NCI-H2081 (cell line): ENCODE data around the gene CA4.
"Not testable (repeated sequence)": the region's sequence is repeated elsewhere in the genome, so short reads cannot be mapped to it uniquely, and the experiment has no call there.

Source experiments
- DNase-seq, 2 experiments: peaks; one replicate each; lab custom pipeline; 2025; lab: John Stamatoyannopoulos, UW

CA4 gene

DNA sequence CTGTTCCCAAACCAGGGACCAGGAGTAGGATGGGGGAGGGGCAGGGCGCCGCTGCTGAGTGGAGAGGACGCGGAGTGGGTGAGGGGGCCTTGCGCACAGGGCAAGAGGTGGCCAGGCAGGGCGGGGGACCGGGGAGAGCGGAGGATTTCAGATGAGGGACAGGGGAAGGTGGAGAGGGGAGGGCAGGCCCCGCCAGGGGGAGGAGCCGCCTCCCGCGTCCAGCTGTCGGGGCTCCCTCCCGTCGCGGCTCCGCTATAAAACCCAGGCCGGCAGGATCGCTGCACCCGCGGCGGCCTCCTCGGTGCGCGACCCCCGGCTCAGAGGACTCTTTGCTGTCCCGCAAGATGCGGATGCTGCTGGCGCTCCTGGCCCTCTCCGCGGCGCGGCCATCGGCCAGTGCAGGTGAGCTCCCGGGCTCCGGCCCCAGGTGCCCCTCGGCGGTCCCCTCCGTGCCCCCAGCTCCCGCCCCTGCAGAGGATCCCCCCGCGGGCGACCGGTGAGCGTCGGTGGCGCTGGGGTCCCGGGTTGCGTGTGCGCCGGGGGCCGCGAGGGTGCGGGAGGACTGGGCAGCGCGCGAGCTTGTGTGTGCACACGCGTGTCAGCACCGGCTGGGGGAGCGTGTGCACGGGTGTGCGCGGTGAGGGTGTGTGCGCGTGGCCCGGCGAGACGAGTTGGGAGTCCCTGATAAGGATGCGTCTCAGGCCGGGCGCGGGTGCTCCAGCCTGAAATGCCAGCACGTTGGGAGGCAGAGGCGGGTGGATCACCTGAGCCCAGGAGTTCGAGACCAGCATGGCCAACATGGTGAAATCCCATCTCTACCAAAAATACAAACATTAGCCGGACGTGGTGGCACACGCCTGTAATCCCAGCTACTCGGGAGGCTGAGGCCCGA lies at the start of gene CA4:
Gene CA4, plus strand, starts transcription at position 283 of the 892 bp plus-strand sequence. Its CDS starts 62 bp downstream, at position 345.
- DNase-seq: peak in 1 of 2 experiments; percentile 17

DNA sequence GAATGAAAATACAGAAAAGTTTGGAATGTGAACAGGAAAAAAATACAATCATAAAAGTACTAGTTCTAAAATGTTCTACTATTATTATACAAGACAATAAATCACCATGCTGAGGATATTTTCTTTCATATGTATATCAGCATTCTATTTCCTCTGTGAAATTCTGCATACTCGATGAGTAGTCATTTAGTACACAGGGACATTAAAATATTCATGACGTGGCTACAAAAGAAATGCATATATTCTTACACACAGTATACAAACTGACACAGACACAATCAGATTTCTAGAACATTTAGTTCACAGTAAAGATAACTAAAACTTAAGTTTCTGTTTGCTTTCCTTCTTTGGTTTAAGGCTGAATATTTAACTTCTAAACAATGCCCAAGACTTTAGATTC lies 49.2 kb upstream of the CA4 start:
- not testable (repeated sequence) for DNase-seq

DNA sequence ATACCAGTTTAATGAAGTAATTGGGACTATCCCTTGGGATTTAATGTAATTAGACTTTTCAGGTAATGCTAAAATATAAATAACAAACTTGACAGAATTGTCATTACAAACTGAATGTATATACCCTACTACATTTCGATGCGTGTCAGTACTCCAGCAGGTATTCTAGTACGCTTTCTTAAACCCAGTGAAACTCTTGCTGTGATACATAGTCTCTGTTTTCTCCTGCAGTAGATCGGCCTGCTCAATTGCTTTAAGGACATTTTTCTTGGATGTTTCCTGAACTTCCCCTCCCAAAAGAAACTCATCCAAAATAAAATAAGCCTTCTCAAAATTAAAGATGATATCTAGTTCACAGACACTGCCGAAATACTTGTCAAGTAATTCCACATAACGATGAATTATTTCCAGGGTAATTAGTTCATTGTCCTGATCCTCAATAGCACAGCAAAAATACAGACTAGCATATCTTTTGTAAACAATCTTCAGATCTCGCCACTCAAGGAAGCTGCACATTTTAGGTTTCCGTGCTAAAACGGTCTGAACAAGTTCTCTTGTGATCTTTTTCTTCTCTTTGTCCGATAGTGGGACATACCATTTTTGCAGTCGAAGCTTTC lies 47.6 kb upstream of the CA4 start:
- not testable (repeated sequence) for DNase-seq

DNA sequence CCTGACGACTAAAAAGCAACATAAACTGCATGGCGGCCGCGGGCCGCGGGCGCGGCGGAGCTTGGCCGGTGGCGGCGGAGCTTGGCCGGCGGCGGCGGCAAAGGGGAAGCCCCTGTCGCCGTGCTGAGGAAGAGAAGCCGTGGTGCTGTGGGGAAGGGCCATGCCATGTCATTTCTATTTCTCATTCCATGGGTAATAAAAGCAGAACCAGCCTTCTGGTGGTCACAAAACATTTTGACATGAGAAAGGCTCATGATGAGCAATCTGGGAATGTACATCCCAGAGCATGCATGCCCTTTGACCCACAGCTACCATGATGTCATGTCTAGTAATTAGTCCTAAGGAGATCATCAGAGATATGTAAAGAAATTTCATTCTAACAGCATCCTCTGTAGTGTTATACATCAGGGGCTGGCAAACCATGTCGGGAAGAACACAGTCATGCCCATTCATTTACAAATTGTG lies 47.1 kb upstream of the CA4 start:
- no peak for DNase-seq

DNA sequence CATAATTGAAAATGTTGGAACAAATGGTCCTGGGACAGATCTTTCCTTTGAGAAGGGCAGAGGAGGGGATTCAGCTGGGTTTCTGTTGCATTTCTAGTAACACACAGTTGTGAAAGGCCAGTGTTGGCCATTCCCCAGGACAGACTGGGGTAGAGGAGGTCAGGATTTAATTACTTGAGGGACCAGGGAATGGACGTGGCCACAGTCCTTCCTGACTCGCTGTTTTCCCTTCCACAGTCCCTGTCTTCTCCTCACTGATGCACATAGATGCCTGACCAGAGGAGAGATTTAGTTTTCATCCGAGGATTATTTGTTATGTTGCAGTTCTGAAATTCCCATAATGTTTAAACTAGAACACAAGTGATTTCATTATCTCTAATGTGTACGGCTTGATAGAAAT lies 45.8 kb upstream of the CA4 start:
- DNase-seq: no peak

DNA sequence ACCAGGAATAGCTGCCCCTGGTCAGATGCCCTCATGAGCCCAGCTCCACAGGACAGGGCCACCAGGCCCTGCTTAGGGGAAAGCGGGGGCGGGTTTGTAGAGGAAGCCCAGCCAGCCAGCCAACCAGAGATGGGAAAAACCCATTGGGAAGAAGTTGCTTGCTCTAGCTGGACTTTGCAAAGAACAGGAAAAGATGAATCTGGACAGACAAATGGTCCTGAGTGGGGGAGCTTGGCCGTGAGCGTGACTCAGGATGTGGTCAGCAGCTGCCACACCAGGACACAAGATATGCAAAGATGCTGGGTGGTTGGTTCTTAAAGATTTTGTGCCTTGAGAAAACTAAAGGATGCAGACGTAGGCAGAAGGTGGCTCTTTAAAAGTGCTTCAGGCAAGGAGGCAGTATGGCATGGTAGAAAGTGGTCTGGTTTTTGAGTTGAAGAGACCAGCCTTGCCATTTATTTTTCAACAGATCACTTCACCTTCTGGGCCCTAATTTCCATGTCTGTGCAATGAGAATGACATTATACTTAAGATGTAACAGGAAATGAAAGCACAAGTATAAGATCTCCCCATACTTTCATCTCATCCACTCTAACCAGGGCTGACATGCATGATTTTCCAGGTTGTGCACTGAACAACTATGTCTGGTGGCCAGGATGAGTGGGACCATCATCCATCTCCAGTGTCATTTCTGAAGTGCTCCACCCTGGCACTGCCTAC lies 43.3 kb upstream of the CA4 start:
- DNase-seq: no peak

DNA sequence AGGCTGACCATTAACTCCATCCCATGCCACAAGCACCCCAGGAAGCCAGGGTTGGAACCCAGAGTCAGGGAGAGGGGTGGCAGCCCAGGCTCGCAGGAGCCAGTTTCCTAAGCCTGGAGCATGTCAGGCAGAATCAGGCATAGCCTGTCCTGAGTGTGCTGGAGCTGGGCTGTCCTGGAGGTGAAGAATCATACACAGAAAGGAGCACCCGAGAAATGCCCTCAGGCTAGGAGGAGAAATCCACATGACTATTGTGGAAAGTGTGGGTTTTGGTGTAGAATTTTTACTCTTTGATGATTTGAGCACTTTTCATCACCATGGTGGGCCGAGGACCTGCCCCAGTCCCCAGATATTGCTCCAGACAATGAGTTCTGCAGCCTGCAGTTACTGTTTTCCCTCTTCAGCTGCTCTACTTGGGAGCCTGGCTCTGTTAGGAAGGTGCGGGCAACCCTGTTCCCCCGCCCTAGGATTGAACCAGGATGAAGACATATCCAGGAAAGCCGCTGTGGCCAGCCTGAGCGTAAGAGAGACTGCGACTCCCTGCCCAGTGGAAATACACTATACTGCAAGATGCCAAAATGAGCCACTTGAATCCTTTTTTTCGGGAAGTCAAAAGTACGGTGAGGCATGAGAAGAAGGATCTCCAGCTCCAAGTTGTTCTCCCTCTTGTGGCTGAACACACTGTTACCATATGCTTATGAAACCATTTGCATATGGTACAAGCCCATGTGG lies 42.1 kb upstream of the CA4 start:
- no peak for DNase-seq

DNA sequence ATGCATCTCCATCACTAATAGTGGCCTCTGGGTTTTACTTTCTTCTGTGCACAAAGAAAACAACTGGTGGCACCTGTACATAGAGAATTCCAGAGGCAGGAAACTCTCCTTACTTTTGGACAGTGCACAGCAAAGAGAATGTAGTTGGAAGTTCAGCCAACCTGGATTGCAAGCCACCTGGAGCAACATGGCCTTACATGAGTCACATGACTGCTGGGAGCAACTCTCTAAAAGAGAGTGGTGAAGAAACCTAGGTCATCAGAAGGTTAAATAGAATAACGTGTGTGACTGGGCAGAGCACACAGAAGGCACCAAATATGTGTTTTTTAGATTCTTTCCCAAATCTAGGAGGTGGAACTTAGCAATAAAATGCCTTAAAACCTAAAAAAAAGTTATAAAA lies 41.5 kb upstream of the CA4 start:
- DNase-seq: not testable (repeated sequence)

DNA sequence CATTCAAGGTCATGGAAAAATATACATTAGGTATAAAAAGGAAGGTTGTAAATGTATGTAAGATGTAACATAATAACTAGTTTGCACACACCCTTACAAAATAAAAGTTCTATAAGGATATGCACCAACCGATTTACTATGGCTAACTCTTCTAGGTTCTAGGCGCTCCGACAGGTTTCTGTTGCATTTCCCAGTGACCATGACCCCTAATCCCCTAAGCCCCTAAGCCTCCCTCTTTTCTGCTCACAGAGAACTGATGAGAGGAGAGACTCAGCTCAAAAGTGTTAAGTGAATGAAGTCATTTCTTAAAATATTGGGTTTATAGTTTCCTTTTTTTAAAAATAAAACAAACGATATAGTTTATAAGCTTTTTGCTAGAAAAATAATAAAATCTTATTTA lies 41.1 kb upstream of the CA4 start:
- no peak for DNase-seq

DNA sequence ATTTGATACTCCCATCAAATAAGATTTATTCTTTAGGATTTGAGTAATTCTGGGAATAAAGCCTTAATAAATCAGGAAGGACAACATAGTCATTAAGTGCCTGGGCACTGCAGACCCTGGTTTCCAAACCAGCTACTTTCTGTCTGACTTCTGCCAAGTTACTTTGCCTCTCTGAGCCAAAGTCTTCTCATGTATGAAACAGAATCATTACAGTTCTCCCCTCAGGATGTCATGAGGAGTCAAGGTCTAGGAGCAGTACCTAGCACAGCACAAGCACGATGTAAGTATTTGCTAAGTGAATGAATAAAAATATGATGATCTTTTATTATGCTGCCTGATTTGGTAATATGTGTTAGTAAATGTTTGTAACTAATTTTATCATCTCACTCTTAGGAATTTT lies 40.6 kb upstream of the CA4 start:
- no peak for DNase-seq

DNA sequence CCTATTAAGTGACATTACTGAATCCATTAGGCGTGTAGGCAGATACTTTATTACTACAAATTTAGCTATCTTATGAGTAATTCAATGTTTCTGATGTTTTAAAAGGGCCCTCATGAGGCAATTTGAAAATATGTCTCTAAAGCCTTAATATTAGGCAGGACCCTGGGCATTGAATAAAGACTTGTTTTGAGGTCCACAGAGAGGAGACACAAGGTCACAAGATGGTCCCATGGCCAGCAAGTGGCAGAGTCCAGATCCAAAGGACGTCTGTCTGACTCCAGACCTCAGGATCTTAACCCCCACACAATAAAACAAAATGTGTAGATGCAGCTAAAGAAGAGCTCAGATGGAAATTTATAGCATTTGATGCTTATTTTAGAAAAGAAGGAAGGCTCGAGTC lies 39.2 kb upstream of the CA4 start:
- no peak for DNase-seq

DNA sequence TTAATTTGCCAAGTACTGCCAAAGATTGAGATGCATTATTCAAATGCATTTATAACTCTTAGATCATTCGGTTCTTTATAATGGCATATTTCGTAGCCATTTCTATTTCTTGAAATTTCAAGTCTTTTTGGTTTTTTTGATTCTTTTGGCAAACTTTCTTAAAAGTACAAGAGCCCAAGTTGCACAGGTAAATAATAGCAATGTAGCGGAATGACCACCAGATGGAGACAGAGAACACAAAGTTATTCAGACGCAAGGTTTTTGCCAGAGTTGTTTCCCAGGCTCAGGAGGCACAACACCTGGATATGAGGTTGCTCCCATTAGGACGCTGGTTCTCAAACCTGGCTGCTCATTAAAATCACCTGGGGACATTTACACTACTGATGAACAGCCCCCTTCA lies 38.1 kb upstream of the CA4 start:
- DNase-seq: not testable (repeated sequence)

DNA sequence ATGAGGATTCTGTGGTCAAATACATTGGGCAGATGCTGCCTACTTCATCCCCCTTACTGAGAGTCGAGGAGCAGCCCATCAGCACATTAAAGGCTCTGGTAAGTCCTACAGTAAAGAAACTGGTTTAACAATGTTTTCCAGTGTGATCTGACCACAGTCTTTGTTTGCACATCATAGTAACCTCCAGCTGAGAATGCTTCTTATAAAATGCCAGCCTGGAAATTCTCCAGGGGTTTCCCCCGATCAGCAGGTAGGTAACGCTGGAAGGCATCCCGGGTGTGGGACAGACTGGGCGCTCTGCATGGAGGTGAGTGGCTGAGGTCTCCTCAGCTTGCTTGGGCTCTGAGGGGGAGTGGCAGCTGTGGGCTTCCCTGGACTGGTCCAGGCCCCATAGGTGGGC lies 34.4 kb upstream of the CA4 start:
- DNase-seq: not testable (repeated sequence)

DNA sequence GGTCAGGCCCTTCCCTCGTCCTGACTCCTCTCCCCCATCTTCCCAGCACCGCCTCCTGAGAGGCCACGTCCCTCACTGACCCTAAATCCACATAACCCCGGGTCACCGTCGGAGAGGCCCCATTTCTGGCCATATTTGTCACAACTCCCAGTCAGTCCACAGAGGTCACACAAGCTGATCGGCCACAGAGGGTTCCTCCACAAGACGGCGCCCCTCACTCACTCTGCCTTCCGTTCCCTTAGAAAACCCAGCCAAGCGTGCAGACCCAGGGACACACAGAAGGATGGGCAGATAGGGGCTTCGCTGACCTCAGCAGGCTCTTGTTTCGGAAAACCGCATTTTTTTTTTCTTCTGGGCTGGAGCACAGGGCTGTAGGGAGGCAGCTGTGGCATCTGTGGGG lies 33.6 kb upstream of the CA4 start:
- DNase-seq: not testable (repeated sequence)

DNA sequence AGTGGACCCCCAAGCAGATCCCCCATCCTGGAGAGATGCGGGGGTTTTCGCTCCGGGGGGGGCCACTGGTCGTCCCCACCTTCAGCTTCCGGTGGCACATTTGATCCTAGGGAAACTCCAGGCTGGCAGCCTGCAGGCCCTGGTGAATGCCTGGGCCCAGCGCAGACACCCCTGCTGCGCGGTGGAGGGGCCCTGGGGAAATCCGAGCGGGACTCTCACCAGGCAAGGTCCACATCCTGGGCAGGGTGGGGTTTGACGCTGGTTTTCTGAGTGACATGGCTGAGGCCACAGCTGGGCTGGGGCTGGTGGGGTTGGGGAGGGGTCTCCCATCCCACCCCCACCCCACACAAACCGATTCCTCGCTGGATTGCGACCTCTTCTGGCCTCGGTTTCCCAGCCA lies 30.6 kb upstream of the CA4 start:
- DNase-seq: not testable (repeated sequence)

DNA sequence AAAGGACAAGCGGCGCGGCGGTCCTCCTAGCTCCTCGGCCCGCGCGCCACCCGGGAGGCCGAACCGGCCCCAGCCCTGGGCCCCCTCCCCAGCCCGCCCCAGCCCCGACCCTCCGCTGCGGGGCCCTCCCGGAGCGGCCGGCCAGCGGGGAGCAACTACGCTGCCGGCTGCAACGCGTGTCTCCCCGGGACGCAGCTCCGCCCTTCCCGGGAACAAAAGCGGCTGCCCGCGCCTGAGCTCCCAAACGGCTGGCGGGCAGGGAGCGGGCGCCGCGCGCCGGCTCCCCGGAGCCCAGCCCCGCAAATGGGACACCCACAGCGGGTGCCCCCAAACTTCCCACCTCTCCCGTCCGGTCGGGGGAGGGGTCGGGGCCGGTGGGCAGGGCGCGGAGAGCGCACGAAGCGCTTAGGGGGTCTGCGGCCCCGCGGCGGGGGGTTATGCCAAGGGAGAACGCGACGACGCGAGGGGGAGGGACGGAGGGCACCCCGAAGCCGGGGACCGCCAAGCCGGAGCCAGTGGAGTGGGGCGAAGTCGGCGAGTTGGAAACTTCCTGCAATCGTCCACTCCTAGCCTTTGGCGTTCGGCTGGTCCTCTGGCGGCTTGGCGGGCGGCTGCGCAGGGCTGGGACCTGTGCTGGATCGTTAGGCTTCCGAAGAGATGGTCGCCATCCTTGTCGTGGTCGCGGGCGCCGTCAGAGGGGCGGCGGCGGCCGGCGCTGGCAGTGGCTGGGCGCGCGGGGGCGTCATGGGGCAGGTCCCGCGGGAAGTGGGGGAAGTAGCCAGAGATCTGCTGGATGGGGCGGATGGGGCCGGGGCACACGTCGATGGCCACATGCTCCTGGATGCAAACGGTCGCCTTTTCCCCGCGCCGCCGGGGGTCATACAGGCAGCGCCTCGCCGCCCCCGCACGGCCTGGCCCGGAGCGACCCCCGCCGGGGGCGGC lies 29.7 kb upstream of the CA4 start:
- not testable (repeated sequence) for DNase-seq

DNA sequence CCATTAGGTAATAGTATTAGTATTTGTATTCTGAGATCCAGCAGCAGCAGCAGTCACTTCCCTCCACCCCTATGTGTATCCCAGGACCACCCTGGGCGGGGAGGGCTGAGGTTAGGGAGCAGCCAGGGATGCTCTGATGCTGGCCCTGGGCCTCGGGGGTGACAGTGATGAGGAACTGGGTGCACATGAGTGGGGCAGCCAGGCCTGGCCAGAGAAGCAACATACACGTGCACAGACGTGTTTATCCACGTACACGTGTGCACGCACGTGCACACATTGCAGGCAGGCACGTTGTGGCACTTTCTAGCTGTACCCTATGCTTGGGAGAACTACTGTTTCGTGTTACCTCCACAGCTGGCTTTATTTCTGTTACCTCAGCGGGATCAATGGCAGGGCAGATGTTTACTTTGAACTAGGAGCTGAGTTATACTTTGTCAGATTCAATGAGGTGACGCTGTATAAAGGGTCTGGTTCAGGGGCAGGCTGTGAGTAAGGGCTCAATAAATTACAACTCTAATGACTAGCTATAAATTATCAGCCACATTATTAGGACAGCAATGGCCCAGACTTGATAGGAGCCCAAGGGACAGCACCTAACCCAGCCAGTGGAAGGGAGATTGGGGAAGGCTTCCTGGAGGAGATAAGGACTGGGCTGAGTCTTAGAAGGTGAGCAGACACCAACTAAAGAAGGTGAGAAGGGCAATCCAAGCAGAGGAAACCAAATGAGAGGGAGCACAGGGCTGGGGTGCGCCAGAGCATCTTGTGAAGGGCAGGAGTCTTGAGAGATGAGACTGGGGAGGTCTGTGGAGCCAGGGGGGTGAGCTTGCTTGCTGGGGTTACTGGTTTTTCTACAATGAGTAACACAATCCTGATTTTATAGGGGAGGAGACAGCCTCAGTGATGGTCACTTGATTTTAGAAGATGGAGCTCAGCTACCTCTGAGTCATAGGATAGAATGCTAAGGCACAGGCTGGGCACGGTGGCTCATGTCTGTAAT lies 22.4 kb upstream of the CA4 start:
- no peak for DNase-seq

DNA sequence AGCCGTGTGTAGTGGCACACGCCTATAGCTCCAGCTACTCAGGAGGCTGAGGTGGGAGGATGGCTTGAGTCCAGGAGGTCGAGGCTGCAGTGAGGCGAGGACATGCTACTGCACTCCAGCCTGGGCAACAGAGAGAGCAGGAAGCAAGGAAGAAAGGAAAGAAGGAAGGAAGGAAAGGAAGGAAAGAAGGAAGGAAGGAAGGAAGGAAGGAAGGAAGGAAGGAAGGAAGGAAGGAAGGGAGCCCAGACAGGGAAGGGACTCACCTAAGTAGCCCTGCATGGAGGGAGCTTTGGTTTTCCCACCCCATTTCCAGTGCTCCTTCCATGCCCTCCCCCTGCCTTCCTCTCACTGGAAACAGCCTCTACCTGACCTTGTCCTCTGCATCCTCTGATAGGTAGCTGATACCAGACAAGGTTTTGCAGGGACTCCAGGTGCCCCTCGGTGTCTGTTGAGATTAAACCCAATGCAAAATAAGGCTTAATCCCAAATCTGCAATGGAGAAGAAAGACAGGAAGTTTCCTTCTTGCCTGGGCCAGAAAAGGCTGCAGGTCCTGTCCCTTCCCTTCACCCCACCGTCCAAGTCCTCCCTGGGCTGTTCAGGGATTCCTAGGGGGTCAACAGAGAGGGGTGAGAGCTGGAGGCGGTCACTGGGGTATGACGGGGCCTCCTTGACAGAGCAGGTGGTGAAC lies 21.5 kb upstream of the CA4 start:
- no peak for DNase-seq

DNA sequence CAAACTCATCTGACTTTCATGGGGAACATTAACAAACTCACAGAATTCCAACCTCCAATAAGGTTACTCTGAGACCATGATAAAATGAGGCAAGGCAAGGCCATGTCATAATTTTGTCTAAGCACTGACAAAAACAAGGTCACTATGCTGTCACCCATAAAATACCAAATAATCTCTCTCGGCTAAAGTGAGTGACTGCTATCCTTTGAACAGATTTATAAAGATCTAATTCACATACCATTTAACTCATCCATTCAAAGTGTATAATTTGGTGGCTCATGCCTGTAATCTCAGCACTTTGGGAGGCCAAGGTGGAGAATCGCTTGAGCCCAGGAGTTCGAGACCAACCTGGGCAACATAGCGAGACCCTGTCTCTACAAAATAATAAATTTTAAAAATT lies 20.6 kb upstream of the CA4 start:
- no peak for DNase-seq
